Endothelial cell of umbilical vein (primary cell): ENCODE measurements around the gene SOSTDC1. TPM values are rescaled to one million over a fixed set of nuclear protein-coding genes. Genes with fewer than 3 reads are reported as not detected.

Experiments
- BruUV-seq: library from RNA; stranded (reverse); fragments of 400-500 nt; replicated peaks from 2 replicates; lab custom pipeline; 2021; lab: Mats Ljungman, UMichigan
- CTCF ChIA-PET: fragments of 300-600, 350-600 bp; sonication (Branson Sonifier 250); formaldehyde crosslinking; loops from one replicate; lab custom pipeline; 2021; ENCODE audit warnings: antibody characterized with exemption, inconsistent platforms; lab: Charles Lee
- POLR2A ChIA-PET: fragments of 300-600, 350-600 bp; sonication (Branson Sonifier 250); formaldehyde crosslinking; loops from one replicate; lab custom pipeline; 2021; ENCODE audit warnings: antibody characterized with exemption, inconsistent platforms; lab: Charles Lee
- DNase-seq: peaks from one replicate; pipeline ENCODE4 v3.0.0-alpha.2; 2011; ENCODE audit warnings: low read depth, low spot score
- FAIRE-seq: peaks from 2 replicates; lab custom pipeline; 2011; peaks lifted over from hg19 to GRCh38; lab: Jason Lieb, UNC
- H2AFZ ChIP-seq: 2 replicates; pipeline ENCODE4 v1.6.0; 2012; ENCODE audit warnings: low read depth, low read length, control low read depth, inconsistent platforms
- H3K27ac ChIP-seq: 2 replicates; pipeline ENCODE4 v1.5.1; 2011; ENCODE audit warnings: low read depth, mild to moderate bottlenecking, control low read depth, low read length, moderate library complexity; ENCODE audit not compliant: insufficient read depth
- H3K27me3 ChIP-seq, 2 experiments: 2 replicates each; pipeline versions ENCODE4 v1.6.0 to v1.6.1; 2011; ENCODE audit warnings: low read length in 2 of 2, mixed read lengths in 1 of 2; ENCODE audit not compliant: control insufficient read depth in 2 of 2, insufficient read depth in 2 of 2
- H3K36me3 ChIP-seq, 2 experiments: 2 replicates in 1 of 2; 3 replicates in 1 of 2; pipeline ENCODE4 v1.5.1; 2011; ENCODE audit warnings: low read length in 2 of 2, mild to moderate bottlenecking in 1 of 2, moderate library complexity in 1 of 2; ENCODE audit not compliant: control insufficient read depth in 2 of 2, insufficient read depth in 2 of 2; ENCODE audit errors: extremely low read depth in 1 of 2
- H3K4me1 ChIP-seq: 3 replicates; pipeline ENCODE4 v1.5.1; 2011; ENCODE audit warnings: mild to moderate bottlenecking, low read length; ENCODE audit not compliant: control insufficient read depth, insufficient read depth; ENCODE audit errors: extremely low read depth
- H3K4me2 ChIP-seq: 2 replicates; pipeline ENCODE4 v1.6.1; 2011; ENCODE audit warnings: low read length, control low read depth, mixed read lengths; ENCODE audit not compliant: insufficient read depth
- H3K4me3 ChIP-seq, 3 experiments: fragments of 200-600 bp in 1 of 3; sonication (generic), shearing (Covaris generic) in 1 of 3; replicated peaks in 1 of 3; 2 replicates each; pipeline ENCODE4 v1.5.1; 2011 to 2016; ENCODE audit warnings: control low read depth in 3 of 3, low read length in 3 of 3, mild to moderate bottlenecking in 2 of 3, inconsistent platforms in 1 of 3, low read depth in 1 of 3, moderate library complexity in 1 of 3; ENCODE audit not compliant: insufficient read depth in 1 of 3
- H3K79me2 ChIP-seq: 2 replicates; pipeline ENCODE4 v1.6.0; 2012; ENCODE audit warnings: low read length, inconsistent platforms; ENCODE audit not compliant: control insufficient read depth, insufficient read depth
- H3K9ac ChIP-seq: replicated peaks from 2 replicates; pipeline ENCODE3; 2011; ENCODE audit warnings: low read length, control low read depth; ENCODE audit not compliant: insufficient read depth; ENCODE audit errors: extremely low read depth
- H3K9me1 ChIP-seq: replicated peaks from 3 replicates; pipeline ENCODE4 v1.6.0; 2011; ENCODE audit warnings: mild to moderate bottlenecking, low read length; ENCODE audit not compliant: control insufficient read depth, insufficient read depth; ENCODE audit errors: extremely low read depth
- H3K9me3 ChIP-seq: replicated peaks from 2 replicates; pipeline ENCODE4 v1.5.1; 2012; ENCODE audit warnings: low read length, inconsistent platforms; ENCODE audit not compliant: control insufficient read depth, insufficient read depth
- H4K20me1 ChIP-seq: replicated peaks from 2 replicates; pipeline ENCODE3; 2011; ENCODE audit warnings: mild to moderate bottlenecking, low read length; ENCODE audit not compliant: control insufficient read depth, insufficient read depth; ENCODE audit errors: extremely low read depth
- EZH2 ChIP-seq: IDR thresholded peaks from 2 replicates; pipeline ENCODE4 v1.6.1; 2012; ENCODE audit warnings: borderline replicate concordance, low read depth, mild to moderate bottlenecking, moderate library complexity, low read length, inconsistent platforms; ENCODE audit not compliant: severe bottlenecking
- FOS ChIP-seq: IDR thresholded peaks from 2 replicates; pipeline ENCODE4 v1.6.1; 2011; ENCODE audit warnings: mild to moderate bottlenecking, low read length, moderate library complexity, borderline replicate concordance; ENCODE audit not compliant: insufficient read depth
- GATA2 ChIP-seq: IDR thresholded peaks from 2 replicates; pipeline ENCODE4 v1.7.0; 2011; ENCODE audit warnings: low read depth, mild to moderate bottlenecking, moderate library complexity, mixed read lengths, low read length; ENCODE audit not compliant: insufficient read length, insufficient read depth
- JUN ChIP-seq: IDR thresholded peaks from 2 replicates; pipeline ENCODE4 v1.6.1; 2011; ENCODE audit warnings: borderline replicate concordance, low read depth; ENCODE audit not compliant: insufficient read length, insufficient read depth
- MYC ChIP-seq: IDR thresholded peaks from one replicate; pipeline ENCODE4 v1.6.1; 2011; ENCODE audit warnings: mild to moderate bottlenecking, low read depth, low read length
- POLR2A ChIP-seq: IDR thresholded peaks from 2 replicates; pipeline ENCODE4 v1.6.1; 2012; ENCODE audit warnings: low read depth, mild to moderate bottlenecking, control low read depth, low read length
- POLR2AphosphoS5 ChIP-seq: IDR thresholded peaks from 2 replicates; pipeline ENCODE4 v1.6.1; 2012; ENCODE audit warnings: low read depth, mild to moderate bottlenecking, control low read depth, low read length, moderate library complexity; ENCODE audit not compliant: insufficient read depth
- dilution Hi-C: fragments of 300-500 bp; cut with MboI; formaldehyde crosslinking; loops from one replicate; pipeline ENCODE4 v1.15.0; 2019; ENCODE audit warnings: low sequenced_read_pairs; ENCODE audit not compliant: extremely low pct_ligation_motif_present
- intact Hi-C: fragments of 100-400 bp; cut with micrococcal nuclease; formaldehyde crosslinking; loops from one replicate; pipeline ENCODE4 v1.10.0; 2022
- polyA plus RNA-seq, 4 experiments: library from polyadenylated mRNA; depleted of rRNA in 3 of 4; stranded (reverse) in 3 of 4; unstranded in 1 of 4; fragments of >200 nt; gene quantifications; 2 replicates each; pipeline versions ENCODE4 v1.2.1 to v1.2.3, GENCODE V29; 2011 to 2012; ENCODE audit warnings: missing spikeins in 1 of 4
- total RNA-seq: library from RNA; stranded (reverse); gene quantifications from 2 replicates; pipeline ENCODE4 v1.2.3, GENCODE V29; 2021
- TF ChIP-seq, protein P1 (sequence below), 2 donors: IDR thresholded peaks; 1 replicate in 1 of 2; 2 replicates in 1 of 2; pipeline ENCODE4 v1.5.1; 2011; ENCODE audit warnings: low read length in 2 of 2, mild to moderate bottlenecking in 2 of 2, moderate library complexity in 2 of 2, control low read depth in 1 of 2, inconsistent platforms in 1 of 2, low read depth in 1 of 2; ENCODE audit not compliant: insufficient read depth in 1 of 2; ENCODE audit errors: extremely low read depth in 1 of 2
- TF ChIP-seq, protein P2 (sequence below): IDR thresholded peaks from 2 replicates; pipeline ENCODE4 v1.6.1; 2011; ENCODE audit not compliant: insufficient read depth, insufficient read length

The SOSTDC1 gene
- total and polyA plus RNA-seq, 2 donors (not counting 3 experiments of a cell fraction or from before 2014, with no cell fraction given): not detected

DNA sequence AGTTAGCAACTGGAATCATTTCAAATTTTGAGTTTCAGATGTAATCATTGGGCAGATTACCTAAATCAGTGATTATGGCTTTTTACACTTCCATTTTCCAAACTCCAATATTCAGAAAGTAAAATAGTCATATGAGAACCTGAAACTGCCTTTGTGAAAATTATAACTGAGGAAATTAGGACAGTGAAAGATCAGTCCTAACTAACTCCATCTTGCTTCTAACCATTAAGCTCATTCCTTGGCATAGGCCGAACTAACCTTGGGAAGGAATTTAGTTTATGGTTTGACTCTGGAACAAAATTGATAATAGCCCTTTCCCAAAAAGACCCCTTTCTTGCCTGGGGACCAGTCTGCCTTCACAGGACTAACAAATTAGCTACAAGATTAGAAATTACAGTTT is 46.4 kb downstream of the SOSTDC1 start:
- no peak for FAIRE-seq

DNA sequence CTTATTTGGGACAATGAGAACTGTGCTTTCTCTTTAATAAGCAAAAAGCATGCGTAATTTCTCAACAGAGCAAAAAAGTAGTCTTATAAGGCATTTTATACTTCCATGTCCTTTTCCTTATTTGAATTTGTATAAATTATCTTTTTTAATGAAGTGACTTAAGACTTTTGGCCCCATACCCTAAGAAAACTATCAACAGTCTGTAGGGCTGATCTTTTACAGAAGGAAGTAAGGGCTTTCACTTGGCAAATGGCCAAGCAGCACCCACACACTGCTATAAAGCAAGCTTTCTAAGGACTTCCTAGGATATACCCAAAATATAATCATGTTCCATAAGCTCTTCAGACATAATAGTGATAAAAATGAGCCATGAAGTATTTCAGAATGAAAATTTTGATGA is 47.6 kb downstream of the SOSTDC1 start:
- Histone ChIP-seq H3K4me2 (no peak overlapping the region), H3K9me1 (no peaks in the 10 kb centered on the region), H3K9ac (no peak overlapping the region), H3K27me3 (no peaks in the 10 kb centered on the region), H3K4me1 (peaks cover 13% of the 10 kb centered on the region), H4K20me1 (no peaks in the 10 kb centered on the region), H3K79me2 (no peaks in the 10 kb centered on the region), H2AFZ (no peak overlapping the region), H3K9me3 (no peaks in the 10 kb centered on the region), H3K27ac (no peak overlapping the region), H3K4me3 (no peak overlapping the region), H3K36me3 (no peaks in the 10 kb centered on the region)
- no peak for TF ChIP-seq JUN
- TF ChIP-seq EZH2: no peak
- TF ChIP-seq, protein P1, sequence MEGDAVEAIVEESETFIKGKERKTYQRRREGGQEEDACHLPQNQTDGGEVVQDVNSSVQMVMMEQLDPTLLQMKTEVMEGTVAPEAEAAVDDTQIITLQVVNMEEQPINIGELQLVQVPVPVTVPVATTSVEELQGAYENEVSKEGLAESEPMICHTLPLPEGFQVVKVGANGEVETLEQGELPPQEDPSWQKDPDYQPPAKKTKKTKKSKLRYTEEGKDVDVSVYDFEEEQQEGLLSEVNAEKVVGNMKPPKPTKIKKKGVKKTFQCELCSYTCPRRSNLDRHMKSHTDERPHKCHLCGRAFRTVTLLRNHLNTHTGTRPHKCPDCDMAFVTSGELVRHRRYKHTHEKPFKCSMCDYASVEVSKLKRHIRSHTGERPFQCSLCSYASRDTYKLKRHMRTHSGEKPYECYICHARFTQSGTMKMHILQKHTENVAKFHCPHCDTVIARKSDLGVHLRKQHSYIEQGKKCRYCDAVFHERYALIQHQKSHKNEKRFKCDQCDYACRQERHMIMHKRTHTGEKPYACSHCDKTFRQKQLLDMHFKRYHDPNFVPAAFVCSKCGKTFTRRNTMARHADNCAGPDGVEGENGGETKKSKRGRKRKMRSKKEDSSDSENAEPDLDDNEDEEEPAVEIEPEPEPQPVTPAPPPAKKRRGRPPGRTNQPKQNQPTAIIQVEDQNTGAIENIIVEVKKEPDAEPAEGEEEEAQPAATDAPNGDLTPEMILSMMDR (IDR thresholded peaks at IDR 0.05; ENCODE audit: extremely low read depth in 1 of 2, insufficient read depth in 1 of 2, low read depth in 1 of 2, low read length in 2 of 2): no peak
- TF ChIP-seq POLR2A: no peak
- TF ChIP-seq, protein P2, sequence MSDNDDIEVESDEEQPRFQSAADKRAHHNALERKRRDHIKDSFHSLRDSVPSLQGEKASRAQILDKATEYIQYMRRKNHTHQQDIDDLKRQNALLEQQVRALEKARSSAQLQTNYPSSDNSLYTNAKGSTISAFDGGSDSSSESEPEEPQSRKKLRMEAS: no peak
- TF ChIP-seq MYC: no peak
- TF ChIP-seq FOS: no peak
- no peak for TF ChIP-seq GATA2
- no peak for TF ChIP-seq POLR2AphosphoS5
- FAIRE-seq: no peak
- no TSS peak for BruUV-seq
- DNase-seq: no peak
- intact Hi-C loops (no loop called here), dilution Hi-C loops (no loop called here)
- CTCF ChIA-PET: no interaction called here
- POLR2A ChIA-PET: no interaction called here

More for the DNA sequence above, 46.4 kb downstream of the SOSTDC1 start:
- no peaks in the 10 kb centered on the region for H3K9me1 ChIP-seq
- dilution Hi-C loops: no loop called here
- no peaks in the 10 kb centered on the region for H3K79me2 ChIP-seq
- no peak overlapping the region for H3K4me3 ChIP-seq
- ChIA-PET POLR2A (no interaction called here), CTCF (no interaction called here)
- H3K27me3 ChIP-seq: no peaks in the 10 kb centered on the region
- no peak overlapping the region for H3K4me2 ChIP-seq
- TF ChIP-seq EZH2 (no peak), FOS (no peak), POLR2AphosphoS5 (no peak)
- H4K20me1 ChIP-seq: no peaks in the 10 kb centered on the region
- no peak overlapping the region for H3K27ac ChIP-seq
- H2AFZ ChIP-seq: no peak overlapping the region
- no peak overlapping the region for H3K9ac ChIP-seq
- peaks cover 13% of the 10 kb centered on the region for H3K4me1 ChIP-seq
- H3K9me3 ChIP-seq: no peaks in the 10 kb centered on the region
- intact Hi-C loops: no loop called here
- H3K36me3 ChIP-seq: no peaks in the 10 kb centered on the region
- BruUV-seq: no TSS peak
- no peak for DNase-seq
